Hematopoietic multipotent progenitor cell treated with erythropoietin and hydrocortisone succinate and interleukin-3 and kit ligand, for 17 days (in vitro differentiated cells): ENCODE measurements around the gene GOLGA6L10.

Source experiments
- DNase-seq: peaks from one replicate; pipeline ENCODE4 v3.0.0-alpha.2; 2015; ENCODE audit warnings: low spot score

Gene GOLGA6L10

DNA sequence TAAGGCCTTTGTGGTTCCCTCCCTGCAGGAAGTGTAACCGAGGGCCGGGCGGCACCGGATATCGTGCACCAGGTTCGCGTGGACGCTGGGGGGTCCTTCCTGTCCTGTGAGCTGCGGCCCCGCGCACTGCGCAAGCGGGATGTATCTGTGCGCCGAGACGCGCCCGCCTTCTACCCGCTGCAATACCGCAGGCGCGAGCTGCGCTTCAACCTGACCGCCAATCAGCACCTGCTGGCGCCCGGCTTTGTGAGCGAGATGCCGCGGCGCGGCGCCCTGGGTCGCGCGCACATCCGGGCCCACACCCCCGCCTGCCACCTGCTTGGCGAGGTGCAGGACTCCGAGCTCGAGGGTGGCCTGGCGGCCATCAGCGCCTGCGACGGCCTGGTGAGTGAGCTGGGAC, 50.8 kb downstream of the GOLGA6L10 start:
- no peak for DNase-seq

GRCh38 chr15:82298032-82298431, 51.2 kb downstream of the GOLGA6L10 start:
- no peak for DNase-seq

GRCh38 chr15:82297546-82297945, 51.7 kb downstream of the GOLGA6L10 start:
- DNase-seq = no peak

GRCh38 chr15:82294061-82294690, 55.1 kb downstream of the GOLGA6L10 start:
- no peak for DNase-seq

GRCh38 chr15:82292271-82292670, 57.0 kb downstream of the GOLGA6L10 start:
- no peak for DNase-seq
